Activated CD4-positive, alpha-beta T cell treated with anti-CD3 and anti-CD28 coated beads, Interleukin-10, Interleukin-2, amounts not matched to agents 100 ng/mL and 50 ng/mL, durations not matched to agents 16 hours and 8 hours (primary cell): ENCODE measurements around the gene COBLL1.

Experiments
- DNase-seq: peaks from one replicate; pipeline ENCODE4 v3.0.0-alpha.2; 2020

Gene COBLL1

DNA sequence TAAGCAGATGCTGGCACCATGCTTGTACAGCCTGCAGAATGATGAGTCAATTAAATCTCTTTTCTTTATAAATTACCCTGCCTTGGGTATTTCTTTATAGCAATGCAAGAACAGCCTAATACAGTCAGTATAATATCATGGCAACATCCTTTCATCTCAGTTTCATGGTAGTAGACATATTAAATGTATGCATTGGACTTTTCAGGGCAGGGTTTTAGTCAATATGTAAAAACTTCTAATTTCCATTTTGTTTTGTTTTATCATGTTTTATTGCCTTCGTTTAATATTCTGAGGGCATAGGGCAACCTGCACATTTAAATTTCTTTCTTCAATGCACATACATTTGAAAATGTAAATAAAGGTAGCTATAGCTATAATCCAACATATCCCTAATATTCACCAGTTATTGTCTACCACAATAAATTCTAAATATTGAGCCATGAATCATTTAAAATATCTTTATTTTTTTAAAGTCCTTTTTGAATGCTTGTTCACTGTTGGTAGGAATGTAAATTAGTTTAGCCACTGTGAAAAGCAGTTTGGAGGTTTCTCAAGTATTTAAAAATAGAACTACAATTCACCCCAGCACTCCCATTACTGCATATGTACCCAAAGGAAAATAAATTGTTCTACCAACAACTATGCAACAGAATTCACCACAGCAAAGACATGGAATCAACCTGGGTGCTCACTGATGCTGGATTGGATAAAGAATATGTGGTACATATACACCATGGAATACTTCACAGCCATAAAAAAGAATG lies 178.6 kb downstream of the COBLL1 start:
- no peak for DNase-seq

DNA sequence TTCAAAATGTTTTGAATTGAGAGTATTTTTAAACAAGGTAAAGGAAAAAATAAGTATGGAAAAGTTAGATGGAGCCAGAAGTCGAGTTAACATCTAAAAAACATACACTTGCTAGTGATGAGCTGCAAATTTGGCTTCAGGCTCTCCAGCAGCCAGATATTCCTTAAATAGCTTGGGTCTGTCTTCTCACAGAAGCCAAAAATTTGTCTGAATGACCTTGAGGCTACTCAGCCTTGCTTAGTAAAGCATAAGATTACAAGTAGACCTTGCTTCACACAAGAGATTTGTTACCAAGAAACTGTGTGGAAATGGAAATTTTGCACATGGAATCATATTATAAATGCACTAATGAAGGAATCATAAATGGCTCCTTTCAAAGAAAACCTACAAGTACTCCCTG lies 179.6 kb downstream of the COBLL1 start:
- no peak for DNase-seq

DNA sequence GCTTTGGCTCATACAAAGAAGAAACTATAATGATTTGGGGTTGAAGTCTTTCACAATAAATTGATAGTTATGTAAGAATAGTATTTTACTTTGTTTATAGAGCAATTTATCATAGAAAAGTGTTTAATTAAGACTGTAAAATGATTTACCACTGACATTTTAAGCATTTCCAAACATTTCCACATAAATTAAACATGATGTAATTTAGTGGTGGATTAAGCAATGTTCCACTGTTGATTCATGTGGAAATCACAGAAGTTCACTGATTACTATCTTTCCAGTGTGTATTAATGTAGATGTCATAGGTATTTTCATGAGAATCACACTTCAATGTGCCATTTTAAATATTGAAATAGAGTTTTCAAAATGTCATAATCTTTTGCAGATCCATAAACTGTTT lies 180.3 kb downstream of the COBLL1 start:
- no peak for DNase-seq

DNA sequence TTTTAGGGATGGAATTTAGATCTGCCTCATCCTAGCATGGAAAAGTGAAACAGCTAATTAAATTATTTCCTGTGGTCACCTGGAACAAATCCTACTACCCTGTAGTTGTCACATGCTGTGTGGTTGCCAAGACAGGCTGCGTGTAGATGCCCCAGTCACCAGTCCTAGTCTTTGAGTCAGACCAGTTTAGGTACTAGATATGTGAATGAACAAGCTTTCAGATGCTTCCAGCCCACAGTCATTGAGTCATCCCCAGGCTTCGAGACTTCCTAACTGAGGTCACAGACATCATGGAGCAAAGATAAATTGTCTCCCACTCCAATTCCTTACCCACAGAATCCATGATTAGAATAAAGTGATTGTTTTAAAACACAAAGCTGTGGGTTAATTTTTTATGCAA lies 184.5 kb downstream of the COBLL1 start:
- DNase-seq, result no peak

DNA sequence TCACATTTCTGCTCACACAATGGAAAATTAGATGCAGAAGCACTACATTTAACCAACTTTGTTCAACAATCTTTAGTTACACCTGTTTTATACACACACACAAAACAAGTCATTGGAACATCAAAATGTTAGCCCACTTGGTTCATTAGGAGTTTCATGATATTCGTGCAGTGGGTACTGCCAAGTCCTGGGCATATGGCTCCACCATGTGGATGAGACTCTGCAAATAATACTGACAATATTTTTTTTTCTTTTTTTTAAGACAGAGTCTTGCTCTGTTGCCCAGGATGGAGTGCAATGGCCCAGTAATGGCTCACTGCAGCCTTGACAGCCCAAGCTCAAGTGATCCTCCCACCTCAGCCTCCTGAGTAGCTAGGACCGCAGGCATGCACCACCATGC lies 185.9 kb downstream of the COBLL1 start:
- no peak for DNase-seq

DNA sequence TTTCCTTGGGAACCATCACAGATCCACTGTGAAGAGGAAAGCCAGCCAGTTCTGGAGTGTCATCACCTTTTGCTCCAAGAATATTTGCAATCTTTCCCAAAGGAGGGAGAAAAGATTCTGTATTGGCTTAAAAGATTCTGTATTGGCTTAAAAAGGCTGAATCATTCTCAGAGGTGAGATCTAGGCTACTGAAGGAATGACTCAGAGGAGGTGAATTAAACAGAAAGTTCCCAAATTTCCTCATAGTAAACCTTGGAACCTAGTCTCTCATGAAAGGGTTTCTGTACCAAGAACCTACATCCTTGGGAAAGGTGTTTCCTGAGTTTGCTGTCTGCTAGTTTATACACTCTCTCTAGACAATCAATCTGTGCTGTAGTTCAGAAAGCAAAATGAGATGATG lies 186.3 kb downstream of the COBLL1 start:
- no peak for DNase-seq

DNA sequence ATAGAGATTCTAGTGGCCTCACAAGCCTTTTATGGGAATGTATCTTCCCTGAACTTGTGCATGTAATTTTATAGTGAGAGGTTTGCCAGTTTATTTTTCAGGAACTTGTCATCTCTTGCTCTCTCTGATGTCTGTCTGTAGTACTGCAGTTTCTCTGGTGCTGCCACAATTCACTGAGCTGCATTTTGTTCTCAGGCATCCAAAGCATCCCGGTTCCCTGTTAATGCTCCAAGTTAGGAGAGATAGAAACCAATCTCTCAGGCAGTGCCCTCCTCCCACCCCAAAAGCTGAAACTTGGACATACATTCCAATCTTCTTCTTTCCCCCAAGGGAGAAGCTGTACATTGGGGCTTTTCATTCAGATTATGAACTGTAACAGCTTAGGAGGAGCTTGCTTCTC lies 190.3 kb downstream of the COBLL1 start:
- DNase-seq, result no peak

DNA sequence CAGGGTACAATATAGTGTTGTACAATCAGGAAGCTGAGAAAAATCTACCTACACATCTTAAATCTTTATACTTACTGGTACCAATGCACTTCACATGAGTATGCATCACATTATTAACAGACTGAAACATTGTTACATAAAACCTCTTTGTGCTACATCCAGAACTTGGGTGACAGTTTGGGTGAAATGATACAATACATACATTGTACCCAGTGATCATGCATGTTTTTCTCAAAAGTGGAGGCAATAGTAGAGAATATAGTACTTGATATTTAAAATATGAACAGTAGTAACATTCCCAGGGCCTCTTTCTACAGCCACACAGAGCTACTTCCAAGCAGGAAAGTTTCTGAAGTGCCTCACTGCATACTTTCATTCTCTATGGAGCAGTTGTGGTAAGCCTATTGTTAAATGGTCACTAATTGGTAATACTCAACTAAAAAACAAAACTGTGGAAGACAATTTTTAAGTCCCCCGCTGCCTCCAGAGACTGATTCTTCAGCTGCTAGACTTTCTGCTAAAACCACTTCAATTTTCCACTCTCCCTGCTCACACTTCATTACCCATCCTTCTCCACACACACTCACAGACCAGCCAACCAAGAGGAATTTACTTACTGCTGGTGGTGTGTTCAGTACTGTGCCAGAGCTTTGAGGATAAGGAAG lies 197.5 kb downstream of the COBLL1 start:
- DNase-seq, result no peak

DNA sequence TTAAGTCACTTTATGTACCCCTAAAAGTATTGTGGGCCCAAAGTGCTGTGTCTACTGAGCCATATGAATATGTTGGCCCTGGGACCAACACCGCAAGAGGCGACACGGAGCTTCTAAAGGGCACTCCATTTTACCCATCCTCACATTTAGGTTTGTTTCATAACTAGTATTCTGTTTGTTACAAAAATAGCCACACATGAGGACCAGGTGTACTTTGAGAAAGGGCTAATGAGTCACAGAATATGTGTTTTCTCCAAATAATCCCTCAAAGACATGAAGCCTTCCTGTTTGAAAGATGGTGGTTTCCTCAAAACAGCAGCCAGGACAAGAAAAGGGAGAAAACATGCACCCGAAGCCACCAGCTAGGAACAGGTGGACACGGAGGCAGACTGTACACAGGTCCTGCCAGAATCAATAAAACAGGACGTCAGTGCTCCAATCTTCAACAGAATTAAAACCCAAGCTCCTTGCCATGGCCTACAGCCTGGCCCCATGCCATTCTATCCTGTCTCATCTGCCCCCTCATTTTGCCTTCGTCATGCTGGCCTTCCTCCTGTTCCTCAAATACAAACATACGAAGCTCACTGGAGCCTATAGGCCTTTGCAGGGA lies 198.6 kb downstream of the COBLL1 start:
- no peak for DNase-seq

DNA sequence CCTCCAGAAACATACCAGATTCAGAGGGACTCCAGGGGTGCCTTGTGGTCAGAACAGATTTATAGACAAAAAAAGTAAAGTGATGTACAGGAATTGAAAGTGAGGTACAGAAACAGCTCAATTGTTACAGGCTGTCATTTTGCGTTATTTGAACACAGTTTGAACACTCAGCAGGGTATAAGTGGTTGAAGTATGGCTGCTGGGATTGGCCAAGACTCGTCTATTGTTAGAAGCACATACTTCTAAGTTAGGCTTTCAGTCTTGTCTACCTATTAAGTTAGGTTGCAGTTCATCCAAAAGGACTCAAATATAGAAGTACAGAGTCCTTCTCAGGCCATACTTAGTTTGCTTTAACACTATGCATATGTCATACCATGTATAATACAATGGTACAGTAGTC lies 199.4 kb downstream of the COBLL1 start:
- no peak for DNase-seq
